IMR-90 (cell line): ENCODE measurements around the gene CFAP300. TPM values are rescaled to one million over a fixed set of nuclear protein-coding genes. Genes with fewer than 3 reads are reported as not detected.

Source experiments
- ATAC-seq: fragments of 200-7000 bp; cut with Tn5 transposase; 2 replicates; pipeline ENCODE4 v1.9.1; 2020; ENCODE audit warnings: low read depth, mild to moderate bottlenecking, moderate library complexity
- BruUV-seq: library from RNA; stranded (reverse); fragments of 400-500 nt; replicated peaks from 2 replicates; lab custom pipeline; 2021; lab: Mats Ljungman, UMichigan
- CTCF ChIA-PET: fragments of 300-600 bp; formaldehyde crosslinking; extraction: SDS; loops from one replicate; lab custom pipeline; 2021; ENCODE audit warnings: antibody characterized with exemption; lab: Yijun Ruan, JAX
- POLR2A ChIA-PET: fragments of 300-600 bp; sonication (Branson Sonifier 250); formaldehyde crosslinking; loops from one replicate; lab custom pipeline; 2022; ENCODE audit warnings: antibody characterized with exemption; ENCODE audit not compliant: unreplicated experiment; lab: Charles Lee
- DNase-seq: peaks from one replicate; pipeline ENCODE4 v3.0.0; 2013
- H2AFZ ChIP-seq: replicated peaks from 2 replicates; pipeline ENCODE3; 2013; ENCODE audit warnings: low read length, mild to moderate bottlenecking; ENCODE audit not compliant: poor library complexity
- H2AK5ac ChIP-seq: 2 replicates; pipeline ENCODE4 v1.6.1; 2013; ENCODE audit warnings: low read depth, low read length, inconsistent platforms
- H2AK9ac ChIP-seq: replicated peaks from 2 replicates; pipeline ENCODE3; 2013; ENCODE audit warnings: mild to moderate bottlenecking, low read depth, low read length, moderate library complexity; ENCODE audit not compliant: poor library complexity
- H2BK120ac ChIP-seq: 2 replicates; pipeline ENCODE4 v1.6.1; 2013; ENCODE audit warnings: low read depth, low read length, inconsistent platforms
- H2BK15ac ChIP-seq: 3 replicates; pipeline ENCODE4 v1.6.1; 2013; ENCODE audit warnings: low read depth, low read length, inconsistent platforms
- H2BK20ac ChIP-seq: 2 replicates; pipeline ENCODE4 v1.6.1; 2013; ENCODE audit warnings: low read depth, mild to moderate bottlenecking, inconsistent platforms, low read length, moderate library complexity
- H2BK5ac ChIP-seq: 2 replicates; pipeline ENCODE4 v1.6.1; 2013; ENCODE audit warnings: mild to moderate bottlenecking, low read depth, low read length, inconsistent platforms; ENCODE audit not compliant: poor library complexity, severe bottlenecking
- H3K14ac ChIP-seq: replicated peaks from 2 replicates; pipeline ENCODE4 v1.6.1; 2013; ENCODE audit warnings: low read depth, low read length, inconsistent platforms
- H3K18ac ChIP-seq: 2 replicates; pipeline ENCODE4 v1.6.1; 2013; ENCODE audit warnings: low read depth, low read length, control low read depth
- H3K23ac ChIP-seq: 2 replicates; pipeline ENCODE4 v1.6.1; 2013; ENCODE audit warnings: low read depth, low read length, inconsistent platforms
- H3K27ac ChIP-seq: 2 replicates; pipeline ENCODE4 v1.5.1; 2013; ENCODE audit warnings: mild to moderate bottlenecking, control low read depth, low read length; ENCODE audit not compliant: insufficient read depth
- H3K27me3 ChIP-seq: 2 replicates; pipeline ENCODE4 v1.6.1; 2013; ENCODE audit warnings: low read length; ENCODE audit not compliant: control insufficient read depth, insufficient read depth
- H3K36me3 ChIP-seq: 2 replicates; pipeline ENCODE4 v1.6.1; 2013; ENCODE audit warnings: low read length, mixed read lengths; ENCODE audit not compliant: control insufficient read depth, insufficient read depth
- H3K4ac ChIP-seq: 2 replicates; pipeline ENCODE4 v1.6.1; 2013; ENCODE audit warnings: low read depth, low read length, inconsistent platforms
- H3K4me1 ChIP-seq: 2 replicates; pipeline ENCODE4 v1.6.1; 2013; ENCODE audit warnings: low read length, mixed read lengths; ENCODE audit not compliant: control insufficient read depth, insufficient read depth
- H3K4me2 ChIP-seq: 2 replicates; pipeline ENCODE4 v1.6.1; 2013; ENCODE audit warnings: low read depth, mild to moderate bottlenecking, control low read depth, low read length, moderate library complexity
- H3K4me3 ChIP-seq: 2 replicates; pipeline ENCODE4 v1.5.1; 2013; ENCODE audit warnings: low read depth, mild to moderate bottlenecking, control low read depth, low read length, moderate library complexity; ENCODE audit not compliant: insufficient read depth
- H3K56ac ChIP-seq: 2 replicates; pipeline ENCODE4 v1.6.1; 2013; ENCODE audit warnings: low read length, inconsistent platforms; ENCODE audit not compliant: insufficient read depth; ENCODE audit errors: extremely low read depth
- H3K79me1 ChIP-seq, 2 experiments: 2 replicates each; pipeline ENCODE4 v1.6.1; 2013; ENCODE audit warnings: low read length in 2 of 2, inconsistent platforms in 1 of 2, low read depth in 1 of 2
- H3K9ac ChIP-seq: 2 replicates; pipeline ENCODE4 v1.6.1; 2013; ENCODE audit warnings: low read depth, low read length, control low read depth
- H3K9me1 ChIP-seq: 2 replicates; pipeline ENCODE4 v1.6.1; 2013; ENCODE audit warnings: low read length, inconsistent platforms; ENCODE audit not compliant: insufficient read depth
- H3K9me3 ChIP-seq: 2 replicates; pipeline ENCODE4 v1.6.1; 2013; ENCODE audit warnings: low read length; ENCODE audit not compliant: control insufficient read depth, insufficient read depth
- H4K20me1 ChIP-seq: 2 replicates; pipeline ENCODE4 v1.6.1; 2013; ENCODE audit warnings: low read length, inconsistent platforms; ENCODE audit not compliant: insufficient read depth
- H4K5ac ChIP-seq: 2 replicates; pipeline ENCODE4 v1.6.1; 2013; ENCODE audit warnings: mild to moderate bottlenecking, low read depth, low read length, control low read depth
- H4K8ac ChIP-seq, 2 experiments: 2 replicates each; pipeline ENCODE4 v1.6.1; 2013; ENCODE audit warnings: low read depth in 2 of 2, low read length in 2 of 2, control low read depth in 1 of 2, inconsistent platforms in 1 of 2
- H4K91ac ChIP-seq: 2 replicates; pipeline ENCODE4 v1.6.1; 2013; ENCODE audit warnings: low read depth, low read length, inconsistent platforms; ENCODE audit not compliant: insufficient read depth
- BHLHE40 ChIP-seq: fragments of 150-350 bp; IDR thresholded peaks from 2 replicates; pipeline ENCODE4 v1.6.1; 2016; ENCODE audit warnings: mild to moderate bottlenecking, low read depth, low read length
- CEBPB ChIP-seq: IDR thresholded peaks from 2 replicates; pipeline ENCODE4 v1.6.1; 2012; ENCODE audit warnings: low read depth, low read length, improper control_type of control experiment
- CHD1 ChIP-seq: IDR thresholded peaks from 2 replicates; pipeline ENCODE4 v1.6.1; 2012; ENCODE audit warnings: low read depth, low read length, improper control_type of control experiment
- FOS ChIP-seq: fragments of 150-350 bp; IDR thresholded peaks from 2 replicates; pipeline ENCODE4 v1.6.1; 2016; ENCODE audit warnings: low read depth, low read length
- MAFK ChIP-seq: IDR thresholded peaks from 2 replicates; pipeline ENCODE4 v1.6.1; 2012; ENCODE audit warnings: low read depth, low read length, improper control_type of control experiment
- MAZ ChIP-seq: IDR thresholded peaks from 2 replicates; pipeline ENCODE4 v1.6.1; 2012; ENCODE audit warnings: low read depth, mild to moderate bottlenecking, low read length, improper control_type of control experiment, moderate library complexity, borderline replicate concordance
- MXI1 ChIP-seq: IDR thresholded peaks from 2 replicates; pipeline ENCODE4 v1.6.1; 2012; ENCODE audit warnings: low read depth, mild to moderate bottlenecking, low read length, moderate library complexity, borderline replicate concordance
- NFE2L2 ChIP-seq: fragments of 150-350 bp; IDR thresholded peaks from 2 replicates; pipeline ENCODE4 v1.6.1; 2016; ENCODE audit warnings: low read depth, mild to moderate bottlenecking, low read length
- POLR2A ChIP-seq: IDR thresholded peaks from 2 replicates; pipeline ENCODE4 v1.6.1; 2012; ENCODE audit warnings: mild to moderate bottlenecking, low read depth, low read length
- RAD21 ChIP-seq: IDR thresholded peaks from 2 replicates; pipeline ENCODE4 v1.6.1; 2012; ENCODE audit warnings: low read length, improper control_type of control experiment
- RCOR1 ChIP-seq: IDR thresholded peaks from 2 replicates; pipeline ENCODE4 v1.6.1; 2012; ENCODE audit warnings: mild to moderate bottlenecking, low read length, improper control_type of control experiment; ENCODE audit not compliant: insufficient replicate concordance
- RFX5 ChIP-seq: IDR thresholded peaks from 2 replicates; pipeline ENCODE4 v1.8.0; 2012; ENCODE audit warnings: low read depth, mild to moderate bottlenecking, low read length, moderate library complexity
- SMC3 ChIP-seq: fragments of 150-350 bp; IDR thresholded peaks from 2 replicates; pipeline ENCODE4 v1.6.1; 2016; ENCODE audit warnings: low read depth, mild to moderate bottlenecking, antibody characterized with exemption, low read length, moderate library complexity
- dilution Hi-C: fragments of 300-500 bp; cut with HindIII; formaldehyde crosslinking; loops from one replicate; pipeline ENCODE4 v1.14.3; 2018; ENCODE audit warnings: low sequenced_read_pairs; ENCODE audit not compliant: unreplicated experiment
- in situ Hi-C: fragments of 300-500 bp; cut with MboI; formaldehyde crosslinking; loops from 3 replicates; pipeline ENCODE4 v1.14.3; 2019; ENCODE audit warnings: low sequenced_read_pairs, inconsistent platforms, mixed read lengths
- intact Hi-C: fragments of 100-400 bp; cut with micrococcal nuclease; formaldehyde crosslinking; loops from 2 replicates; pipeline ENCODE4 v1.10.0; 2022
- polyA plus RNA-seq, 3 experiments: library from polyadenylated mRNA; depleted of rRNA; stranded (reverse); fragments of >200 nt; gene quantifications; 2 replicates each; pipeline ENCODE4 v1.2.3, GENCODE V29; 2012; ENCODE audit warnings: low replicate concordance in 1 of 3
- total RNA-seq: library from RNA; depleted of rRNA; stranded (reverse); fragments of >200 nt; gene quantifications from 2 replicates; pipeline ENCODE4 v1.2.3, GENCODE V29; 2012
- TF ChIP-seq, protein P1 (sequence below): conservative IDR thresholded peaks from 2 replicates; pipeline ENCODE4 v1.5.1; 2012; ENCODE audit warnings: mild to moderate bottlenecking, low read depth, low read length, improper control_type of control experiment
- TF ChIP-seq, protein P2 (sequence below): fragments of 150-350 bp; IDR thresholded peaks from 2 replicates; pipeline ENCODE4 v1.6.1; 2017; ENCODE audit warnings: mild to moderate bottlenecking, antibody characterized with exemption, low read length, low read depth
- TF ChIP-seq, protein P3 (sequence below): fragments of 150-350 bp; IDR thresholded peaks from 2 replicates; pipeline ENCODE4 v1.6.1; 2016; ENCODE audit warnings: low read depth, mild to moderate bottlenecking, low read length, moderate library complexity, borderline replicate concordance

CFAP300 gene
- total and polyA plus RNA-seq, 2 of the 4 experiments (the other 2 are of a cell fraction) = 0.90 to 1.8 TPM

DNA sequence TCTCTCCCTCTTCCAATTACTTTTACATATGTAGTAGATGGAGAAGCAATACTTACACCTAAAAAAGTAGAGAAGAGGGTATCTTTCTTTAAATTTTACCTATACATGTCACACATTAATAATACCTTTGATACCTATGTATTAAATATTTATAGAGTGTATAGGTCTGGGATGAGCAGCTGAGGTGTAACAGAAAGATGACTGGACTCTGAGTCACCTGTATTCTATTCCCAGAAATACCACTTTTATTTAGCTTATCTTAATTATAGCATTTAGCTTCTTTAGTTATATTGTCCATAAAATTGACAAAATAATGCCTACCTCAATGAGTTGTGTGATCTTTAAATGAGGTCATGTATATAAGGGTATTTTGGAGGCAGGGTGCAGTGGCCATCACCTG, 32.4 kb downstream of the CFAP300 start:
- POLR2A ChIA-PET = no interaction called here
- ATAC-seq (no peak), DNase-seq (no peak)
- intact Hi-C loops = no loop called here
- Histone ChIP-seq H3K4ac (no peak overlapping the region), H2AK5ac (no peak overlapping the region), H2AK9ac (no peak overlapping the region), H3K14ac (no peak overlapping the region), H3K9ac (no peak overlapping the region), H4K5ac (no peak overlapping the region), H2BK15ac (no peak overlapping the region), H3K4me3 (no peak overlapping the region), H3K56ac (no peak overlapping the region), H4K8ac (no peak overlapping the region), H2BK20ac (no peak overlapping the region), H3K79me1 (no peaks in the 10 kb centered on the region), H2BK5ac (no peak overlapping the region), H3K9me1 (no peaks in the 10 kb centered on the region; the same call in 1 of the 2 replicates), H3K27ac (no peak overlapping the region), H4K91ac (no peak overlapping the region), H3K4me2 (no peak overlapping the region), H3K9me3 (no peaks in the 10 kb centered on the region), H3K18ac (no peak overlapping the region), H4K20me1 (no peaks in the 10 kb centered on the region), H2BK120ac (no peak overlapping the region), H3K27me3 (no peaks in the 10 kb centered on the region), H3K36me3 (no peaks in the 10 kb centered on the region), H2AFZ (no peak overlapping the region), H3K23ac (no peak overlapping the region), H3K4me1 (0 out of 2 replicates have a peak, but pooled peaks cover 3% of the 10 kb centered on the region)
- BruUV-seq = no TSS peak
- CTCF ChIA-PET = interaction anchor here (1.0 kb wide), 1 partner anchor 32 kb away, joined by 3 read pairs; the partner anchor contains the start of gene CFAP300
- dilution Hi-C loops = no loop called here
- in situ Hi-C loops = no loop called here
- TF ChIP-seq RFX5 (no peak), NFE2L2 (no peak), POLR2A (no peak), MAFK (no peak), MXI1 (no peak), RCOR1 (no peak), FOS (no peak), CEBPB (no peak), MAZ (no peak), CHD1 (no peak), BHLHE40 (no peak), RAD21 (no peak), SMC3 (no peak)
- TF ChIP-seq, protein P1, sequence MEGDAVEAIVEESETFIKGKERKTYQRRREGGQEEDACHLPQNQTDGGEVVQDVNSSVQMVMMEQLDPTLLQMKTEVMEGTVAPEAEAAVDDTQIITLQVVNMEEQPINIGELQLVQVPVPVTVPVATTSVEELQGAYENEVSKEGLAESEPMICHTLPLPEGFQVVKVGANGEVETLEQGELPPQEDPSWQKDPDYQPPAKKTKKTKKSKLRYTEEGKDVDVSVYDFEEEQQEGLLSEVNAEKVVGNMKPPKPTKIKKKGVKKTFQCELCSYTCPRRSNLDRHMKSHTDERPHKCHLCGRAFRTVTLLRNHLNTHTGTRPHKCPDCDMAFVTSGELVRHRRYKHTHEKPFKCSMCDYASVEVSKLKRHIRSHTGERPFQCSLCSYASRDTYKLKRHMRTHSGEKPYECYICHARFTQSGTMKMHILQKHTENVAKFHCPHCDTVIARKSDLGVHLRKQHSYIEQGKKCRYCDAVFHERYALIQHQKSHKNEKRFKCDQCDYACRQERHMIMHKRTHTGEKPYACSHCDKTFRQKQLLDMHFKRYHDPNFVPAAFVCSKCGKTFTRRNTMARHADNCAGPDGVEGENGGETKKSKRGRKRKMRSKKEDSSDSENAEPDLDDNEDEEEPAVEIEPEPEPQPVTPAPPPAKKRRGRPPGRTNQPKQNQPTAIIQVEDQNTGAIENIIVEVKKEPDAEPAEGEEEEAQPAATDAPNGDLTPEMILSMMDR = no peak
- TF ChIP-seq, protein P2, sequence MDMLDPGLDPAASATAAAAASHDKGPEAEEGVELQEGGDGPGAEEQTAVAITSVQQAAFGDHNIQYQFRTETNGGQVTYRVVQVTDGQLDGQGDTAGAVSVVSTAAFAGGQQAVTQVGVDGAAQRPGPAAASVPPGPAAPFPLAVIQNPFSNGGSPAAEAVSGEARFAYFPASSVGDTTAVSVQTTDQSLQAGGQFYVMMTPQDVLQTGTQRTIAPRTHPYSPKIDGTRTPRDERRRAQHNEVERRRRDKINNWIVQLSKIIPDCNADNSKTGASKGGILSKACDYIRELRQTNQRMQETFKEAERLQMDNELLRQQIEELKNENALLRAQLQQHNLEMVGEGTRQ = no peak
- TF ChIP-seq, protein P3, sequence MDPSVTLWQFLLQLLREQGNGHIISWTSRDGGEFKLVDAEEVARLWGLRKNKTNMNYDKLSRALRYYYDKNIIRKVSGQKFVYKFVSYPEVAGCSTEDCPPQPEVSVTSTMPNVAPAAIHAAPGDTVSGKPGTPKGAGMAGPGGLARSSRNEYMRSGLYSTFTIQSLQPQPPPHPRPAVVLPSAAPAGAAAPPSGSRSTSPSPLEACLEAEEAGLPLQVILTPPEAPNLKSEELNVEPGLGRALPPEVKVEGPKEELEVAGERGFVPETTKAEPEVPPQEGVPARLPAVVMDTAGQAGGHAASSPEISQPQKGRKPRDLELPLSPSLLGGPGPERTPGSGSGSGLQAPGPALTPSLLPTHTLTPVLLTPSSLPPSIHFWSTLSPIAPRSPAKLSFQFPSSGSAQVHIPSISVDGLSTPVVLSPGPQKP = no peak
